IMR-90 (cell line): ENCODE measurements around the gene RAB9B. TPM values are rescaled to one million over a fixed set of nuclear protein-coding genes. Genes with fewer than 3 reads are reported as not detected.
A peak's percentile ranks its signal among the peaks of the same experiment; 100 is the strongest.

Experiments used
- ATAC-seq: fragments of 200-7000 bp; cut with Tn5 transposase; 2 replicates; pipeline ENCODE4 v1.9.1; 2020; ENCODE audit warnings: low read depth, mild to moderate bottlenecking, moderate library complexity
- BruUV-seq: library from RNA; stranded (reverse); fragments of 400-500 nt; replicated peaks from 2 replicates; lab custom pipeline; 2021; lab: Mats Ljungman, UMichigan
- CTCF ChIA-PET: fragments of 300-600 bp; formaldehyde crosslinking; extraction: SDS; loops from one replicate; lab custom pipeline; 2021; ENCODE audit warnings: antibody characterized with exemption; lab: Yijun Ruan, JAX
- POLR2A ChIA-PET: fragments of 300-600 bp; sonication (Branson Sonifier 250); formaldehyde crosslinking; loops from one replicate; lab custom pipeline; 2022; ENCODE audit warnings: antibody characterized with exemption; ENCODE audit not compliant: unreplicated experiment; lab: Charles Lee
- DNase-seq: peaks from one replicate; pipeline ENCODE4 v3.0.0; 2013
- H2AFZ ChIP-seq: replicated peaks from 2 replicates; pipeline ENCODE3; 2013; ENCODE audit warnings: low read length, mild to moderate bottlenecking; ENCODE audit not compliant: poor library complexity
- H2AK5ac ChIP-seq: 2 replicates; pipeline ENCODE4 v1.6.1; 2013; ENCODE audit warnings: low read depth, low read length, inconsistent platforms
- H2AK9ac ChIP-seq: replicated peaks from 2 replicates; pipeline ENCODE3; 2013; ENCODE audit warnings: mild to moderate bottlenecking, low read depth, low read length, moderate library complexity; ENCODE audit not compliant: poor library complexity
- H2BK120ac ChIP-seq: 2 replicates; pipeline ENCODE4 v1.6.1; 2013; ENCODE audit warnings: low read depth, low read length, inconsistent platforms
- H2BK15ac ChIP-seq: 3 replicates; pipeline ENCODE4 v1.6.1; 2013; ENCODE audit warnings: low read depth, low read length, inconsistent platforms
- H2BK20ac ChIP-seq: 2 replicates; pipeline ENCODE4 v1.6.1; 2013; ENCODE audit warnings: low read depth, mild to moderate bottlenecking, inconsistent platforms, low read length, moderate library complexity
- H2BK5ac ChIP-seq: 2 replicates; pipeline ENCODE4 v1.6.1; 2013; ENCODE audit warnings: mild to moderate bottlenecking, low read depth, low read length, inconsistent platforms; ENCODE audit not compliant: poor library complexity, severe bottlenecking
- H3K14ac ChIP-seq: replicated peaks from 2 replicates; pipeline ENCODE4 v1.6.1; 2013; ENCODE audit warnings: low read depth, low read length, inconsistent platforms
- H3K18ac ChIP-seq: 2 replicates; pipeline ENCODE4 v1.6.1; 2013; ENCODE audit warnings: low read depth, low read length, control low read depth
- H3K23ac ChIP-seq: 2 replicates; pipeline ENCODE4 v1.6.1; 2013; ENCODE audit warnings: low read depth, low read length, inconsistent platforms
- H3K27ac ChIP-seq: 2 replicates; pipeline ENCODE4 v1.5.1; 2013; ENCODE audit warnings: mild to moderate bottlenecking, control low read depth, low read length; ENCODE audit not compliant: insufficient read depth
- H3K27me3 ChIP-seq: 2 replicates; pipeline ENCODE4 v1.6.1; 2013; ENCODE audit warnings: low read length; ENCODE audit not compliant: control insufficient read depth, insufficient read depth
- H3K36me3 ChIP-seq: 2 replicates; pipeline ENCODE4 v1.6.1; 2013; ENCODE audit warnings: low read length, mixed read lengths; ENCODE audit not compliant: control insufficient read depth, insufficient read depth
- H3K4ac ChIP-seq: 2 replicates; pipeline ENCODE4 v1.6.1; 2013; ENCODE audit warnings: low read depth, low read length, inconsistent platforms
- H3K4me1 ChIP-seq: 2 replicates; pipeline ENCODE4 v1.6.1; 2013; ENCODE audit warnings: low read length, mixed read lengths; ENCODE audit not compliant: control insufficient read depth, insufficient read depth
- H3K4me2 ChIP-seq: 2 replicates; pipeline ENCODE4 v1.6.1; 2013; ENCODE audit warnings: low read depth, mild to moderate bottlenecking, control low read depth, low read length, moderate library complexity
- H3K4me3 ChIP-seq: 2 replicates; pipeline ENCODE4 v1.5.1; 2013; ENCODE audit warnings: low read depth, mild to moderate bottlenecking, control low read depth, low read length, moderate library complexity; ENCODE audit not compliant: insufficient read depth
- H3K56ac ChIP-seq: 2 replicates; pipeline ENCODE4 v1.6.1; 2013; ENCODE audit warnings: low read length, inconsistent platforms; ENCODE audit not compliant: insufficient read depth; ENCODE audit errors: extremely low read depth
- H3K79me1 ChIP-seq, 2 experiments: 2 replicates each; pipeline ENCODE4 v1.6.1; 2013; ENCODE audit warnings: low read length in 2 of 2, inconsistent platforms in 1 of 2, low read depth in 1 of 2
- H3K9ac ChIP-seq: 2 replicates; pipeline ENCODE4 v1.6.1; 2013; ENCODE audit warnings: low read depth, low read length, control low read depth
- H3K9me1 ChIP-seq: 2 replicates; pipeline ENCODE4 v1.6.1; 2013; ENCODE audit warnings: low read length, inconsistent platforms; ENCODE audit not compliant: insufficient read depth
- H3K9me3 ChIP-seq: 2 replicates; pipeline ENCODE4 v1.6.1; 2013; ENCODE audit warnings: low read length; ENCODE audit not compliant: control insufficient read depth, insufficient read depth
- H4K20me1 ChIP-seq: 2 replicates; pipeline ENCODE4 v1.6.1; 2013; ENCODE audit warnings: low read length, inconsistent platforms; ENCODE audit not compliant: insufficient read depth
- H4K5ac ChIP-seq: 2 replicates; pipeline ENCODE4 v1.6.1; 2013; ENCODE audit warnings: mild to moderate bottlenecking, low read depth, low read length, control low read depth
- H4K8ac ChIP-seq, 2 experiments: 2 replicates each; pipeline ENCODE4 v1.6.1; 2013; ENCODE audit warnings: low read depth in 2 of 2, low read length in 2 of 2, control low read depth in 1 of 2, inconsistent platforms in 1 of 2
- H4K91ac ChIP-seq: 2 replicates; pipeline ENCODE4 v1.6.1; 2013; ENCODE audit warnings: low read depth, low read length, inconsistent platforms; ENCODE audit not compliant: insufficient read depth
- BHLHE40 ChIP-seq: fragments of 150-350 bp; IDR thresholded peaks from 2 replicates; pipeline ENCODE4 v1.6.1; 2016; ENCODE audit warnings: mild to moderate bottlenecking, low read depth, low read length
- CEBPB ChIP-seq: IDR thresholded peaks from 2 replicates; pipeline ENCODE4 v1.6.1; 2012; ENCODE audit warnings: low read depth, low read length, improper control_type of control experiment
- CHD1 ChIP-seq: IDR thresholded peaks from 2 replicates; pipeline ENCODE4 v1.6.1; 2012; ENCODE audit warnings: low read depth, low read length, improper control_type of control experiment
- ELK1 ChIP-seq: fragments of 150-350 bp; IDR thresholded peaks from 2 replicates; pipeline ENCODE4 v1.6.1; 2016; ENCODE audit warnings: low read depth, mild to moderate bottlenecking, low read length, moderate library complexity, borderline replicate concordance
- MAFK ChIP-seq: IDR thresholded peaks from 2 replicates; pipeline ENCODE4 v1.6.1; 2012; ENCODE audit warnings: low read depth, low read length, improper control_type of control experiment
- MXI1 ChIP-seq: IDR thresholded peaks from 2 replicates; pipeline ENCODE4 v1.6.1; 2012; ENCODE audit warnings: low read depth, mild to moderate bottlenecking, low read length, moderate library complexity, borderline replicate concordance
- NFE2L2 ChIP-seq: fragments of 150-350 bp; IDR thresholded peaks from 2 replicates; pipeline ENCODE4 v1.6.1; 2016; ENCODE audit warnings: low read depth, mild to moderate bottlenecking, low read length
- POLR2A ChIP-seq: IDR thresholded peaks from 2 replicates; pipeline ENCODE4 v1.6.1; 2012; ENCODE audit warnings: mild to moderate bottlenecking, low read depth, low read length
- RCOR1 ChIP-seq: IDR thresholded peaks from 2 replicates; pipeline ENCODE4 v1.6.1; 2012; ENCODE audit warnings: mild to moderate bottlenecking, low read length, improper control_type of control experiment; ENCODE audit not compliant: insufficient replicate concordance
- RFX5 ChIP-seq: IDR thresholded peaks from 2 replicates; pipeline ENCODE4 v1.8.0; 2012; ENCODE audit warnings: low read depth, mild to moderate bottlenecking, low read length, moderate library complexity
- SMC3 ChIP-seq: fragments of 150-350 bp; IDR thresholded peaks from 2 replicates; pipeline ENCODE4 v1.6.1; 2016; ENCODE audit warnings: low read depth, mild to moderate bottlenecking, antibody characterized with exemption, low read length, moderate library complexity
- WGBS, 2 experiments: methylation state at CpG; one replicate each; pipeline versions ENCODE4 v1.1.5 to v1.1.7; 2013; ENCODE audit warnings: missing lambda C conversion rate in 2 of 2; ENCODE audit not compliant: insufficient read length in 1 of 2; ENCODE audit errors: extremely low coverage in 2 of 2; 5-methylcytosine and 5-hydroxymethylcytosine counted together
- dilution Hi-C: fragments of 300-500 bp; cut with HindIII; formaldehyde crosslinking; loops from one replicate; pipeline ENCODE4 v1.14.3; 2018; ENCODE audit warnings: low sequenced_read_pairs; ENCODE audit not compliant: unreplicated experiment
- in situ Hi-C: fragments of 300-500 bp; cut with MboI; formaldehyde crosslinking; loops from 3 replicates; pipeline ENCODE4 v1.14.3; 2019; ENCODE audit warnings: low sequenced_read_pairs, inconsistent platforms, mixed read lengths
- intact Hi-C: fragments of 100-400 bp; cut with micrococcal nuclease; formaldehyde crosslinking; loops from 2 replicates; pipeline ENCODE4 v1.10.0; 2022
- polyA plus RNA-seq, 3 experiments: library from polyadenylated mRNA; depleted of rRNA; stranded (reverse); fragments of >200 nt; gene quantifications; 2 replicates each; pipeline ENCODE4 v1.2.3, GENCODE V29; 2012; ENCODE audit warnings: low replicate concordance in 1 of 3
- total RNA-seq: library from RNA; depleted of rRNA; stranded (reverse); fragments of >200 nt; gene quantifications from 2 replicates; pipeline ENCODE4 v1.2.3, GENCODE V29; 2012
- TF ChIP-seq, protein P1 (sequence below): fragments of 150-350 bp; IDR thresholded peaks from 2 replicates; pipeline ENCODE4 v1.6.1; 2017; ENCODE audit warnings: mild to moderate bottlenecking, antibody characterized with exemption, low read length, low read depth

The RAB9B gene
- total and polyA plus RNA-seq, 2 of the 4 experiments (the other 2 are of a cell fraction): 0.58 to 0.90 TPM

GRCh38 chrX:103791826-103792485, 40.1 kb downstream of the RAB9B start:
- POLR2A ChIA-PET: interaction anchor here (0.6 kb wide), 1 partner anchor 12 kb away, joined by 3 read pairs; no protein-coding TSS in a partner anchor
- Histone ChIP-seq H2BK20ac (no peak overlapping the region), H4K91ac (no peak overlapping the region), H3K9me1 (0 out of 2 replicates have a peak, but pooled peaks cover 3% of the 10 kb centered on the region), H3K14ac (no peak overlapping the region), H3K4ac (no peak overlapping the region), H3K18ac (no peak overlapping the region), H2BK120ac (no peak overlapping the region), H4K8ac (no peak overlapping the region), H3K56ac (no peak overlapping the region), H3K9ac (no peak overlapping the region), H3K27me3 (peaks cover 14% of the 10 kb centered on the region), H2AFZ (no peak overlapping the region), H2AK5ac (no peak overlapping the region), H3K27ac (no peak overlapping the region), H2BK15ac (no peak overlapping the region), H3K9me3 (no peaks in the 10 kb centered on the region), H2AK9ac (no peak overlapping the region), H3K23ac (no peak overlapping the region), H3K36me3 (no peaks in the 10 kb centered on the region), H3K4me1 (peaks cover 9% of the 10 kb centered on the region; the same call in 1 of the 2 replicates), H3K4me2 (no peak overlapping the region), H4K5ac (no peak overlapping the region), H3K4me3 (no peak overlapping the region), H3K79me1 (no peaks in the 10 kb centered on the region), H4K20me1 (no peaks in the 10 kb centered on the region), H2BK5ac (no peak overlapping the region)
- peak; percentile 48 for DNase-seq
- intact Hi-C loops (no loop called here), in situ Hi-C loops (no loop called here), dilution Hi-C loops (no loop called here)
- WGBS, 2 experiments: no CpG with 5 or more reads among the region's 2 CpGs
- no peak for ATAC-seq
- TF ChIP-seq POLR2A (no peak), BHLHE40 (no peak), SMC3 (no peak), RFX5 (no peak), MXI1 (no peak), CEBPB (no peak), MAFK (no peak), CHD1 (no peak), NFE2L2 (no peak), RCOR1 (no peak), ELK1 (no peak)
- TF ChIP-seq, protein P1, sequence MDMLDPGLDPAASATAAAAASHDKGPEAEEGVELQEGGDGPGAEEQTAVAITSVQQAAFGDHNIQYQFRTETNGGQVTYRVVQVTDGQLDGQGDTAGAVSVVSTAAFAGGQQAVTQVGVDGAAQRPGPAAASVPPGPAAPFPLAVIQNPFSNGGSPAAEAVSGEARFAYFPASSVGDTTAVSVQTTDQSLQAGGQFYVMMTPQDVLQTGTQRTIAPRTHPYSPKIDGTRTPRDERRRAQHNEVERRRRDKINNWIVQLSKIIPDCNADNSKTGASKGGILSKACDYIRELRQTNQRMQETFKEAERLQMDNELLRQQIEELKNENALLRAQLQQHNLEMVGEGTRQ: no peak
- CTCF ChIA-PET: no interaction called here
- no TSS peak for BruUV-seq
